DMS 273 (cell line): ENCODE measurements around the gene RPRD1B.

ENCODE experiments used
- DNase-seq: peaks from one replicate; lab custom pipeline; 2025; ENCODE audit not compliant: unreplicated experiment; lab: John Stamatoyannopoulos, UW

The RPRD1B gene

DNA sequence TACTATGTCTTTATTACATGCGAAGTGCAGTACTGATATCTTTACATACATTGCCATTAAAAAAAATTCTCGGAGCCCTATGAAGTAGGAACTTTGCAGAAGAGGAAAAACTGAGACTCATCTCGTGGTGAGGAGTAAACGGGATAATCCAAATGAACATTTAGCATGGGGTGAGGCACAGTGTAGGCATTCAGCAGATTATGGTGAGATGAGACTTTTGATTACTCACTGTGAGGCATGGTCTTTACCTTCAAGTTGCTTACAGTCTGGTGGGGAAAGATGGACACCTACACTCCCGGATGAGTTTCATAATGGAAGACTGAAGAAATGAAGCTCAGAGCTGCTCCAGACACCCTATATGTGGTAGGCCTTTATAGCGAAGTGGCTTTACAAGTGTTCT, 1.4 kb downstream of the RPRD1B start:
- DNase-seq, result no peak

DNA sequence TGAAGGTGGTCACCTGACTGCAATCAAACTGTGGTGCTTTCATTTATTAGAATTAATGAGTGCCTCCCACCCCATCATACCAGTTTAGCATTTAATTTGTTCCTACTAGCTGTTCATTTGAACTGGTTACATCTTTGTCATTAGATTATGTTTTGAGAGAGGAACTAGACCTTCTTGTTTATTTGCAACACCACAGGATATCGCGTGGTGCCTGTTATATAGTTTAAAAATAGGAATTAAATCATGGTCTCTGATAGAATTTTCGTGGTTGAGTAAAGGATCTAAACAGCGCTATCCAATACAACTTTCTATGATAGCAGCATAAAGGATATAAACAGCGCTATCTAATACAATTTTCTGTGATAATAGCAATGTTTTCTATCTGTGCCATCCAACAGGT, 2.8 kb downstream of the RPRD1B start:
- DNase-seq, result no peak

DNA sequence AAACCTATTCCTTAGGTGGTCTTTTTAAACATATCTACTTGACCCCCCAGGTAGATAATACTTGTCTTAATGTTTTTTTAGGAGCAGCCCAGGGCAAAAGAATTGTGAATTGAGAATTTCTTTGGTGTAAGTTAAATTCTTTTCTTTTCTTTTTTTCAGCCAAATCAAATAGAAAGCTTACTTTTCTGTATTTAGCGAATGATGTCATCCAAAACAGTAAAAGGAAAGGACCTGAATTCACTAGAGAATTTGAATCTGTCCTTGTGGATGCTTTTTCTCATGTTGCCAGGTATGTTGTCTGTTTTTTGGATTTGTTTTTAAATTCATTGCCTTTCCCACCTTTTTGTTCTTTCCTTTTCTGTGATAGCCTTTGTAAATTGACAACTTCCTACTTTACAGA, 6.7 kb downstream of the RPRD1B start:
- no peak for DNase-seq

DNA sequence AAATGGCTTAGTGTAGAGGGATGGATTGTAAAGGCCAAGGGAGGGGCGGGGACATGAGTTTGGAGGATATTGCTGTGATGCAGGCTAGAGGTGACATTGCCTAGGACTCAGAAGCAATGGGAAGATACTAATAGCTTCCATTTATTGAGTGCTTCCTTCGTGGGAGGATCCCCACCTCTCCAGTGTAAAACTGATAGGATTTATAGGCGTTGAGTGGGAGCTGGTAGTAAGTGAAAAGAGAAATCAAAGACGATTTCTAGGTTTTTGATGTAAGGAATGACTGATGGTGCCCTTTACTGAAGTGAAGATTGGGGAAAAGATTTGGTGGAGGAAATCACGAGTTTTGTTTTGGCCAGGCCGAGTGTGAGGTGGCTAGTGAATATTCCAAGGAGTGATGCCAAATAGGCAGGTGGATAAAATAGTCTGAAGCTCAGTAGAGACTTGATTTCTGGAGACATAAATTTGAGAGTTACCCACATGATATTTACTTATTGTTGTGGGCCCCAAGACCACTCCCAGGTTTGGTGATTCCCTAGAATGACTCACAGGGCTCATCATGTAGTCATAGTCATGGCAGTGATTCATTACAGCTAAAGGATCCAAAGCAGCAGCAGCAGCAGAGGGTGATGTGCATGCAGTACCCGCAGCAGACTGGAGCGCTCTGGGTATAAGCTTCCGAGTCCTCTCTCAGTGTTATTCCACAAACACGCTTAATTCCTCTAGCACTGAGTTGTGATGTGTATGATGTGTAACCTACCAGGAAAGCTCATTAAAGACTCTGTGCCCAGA, 10.2 kb downstream of the RPRD1B start:
- DNase-seq, result no peak

DNA sequence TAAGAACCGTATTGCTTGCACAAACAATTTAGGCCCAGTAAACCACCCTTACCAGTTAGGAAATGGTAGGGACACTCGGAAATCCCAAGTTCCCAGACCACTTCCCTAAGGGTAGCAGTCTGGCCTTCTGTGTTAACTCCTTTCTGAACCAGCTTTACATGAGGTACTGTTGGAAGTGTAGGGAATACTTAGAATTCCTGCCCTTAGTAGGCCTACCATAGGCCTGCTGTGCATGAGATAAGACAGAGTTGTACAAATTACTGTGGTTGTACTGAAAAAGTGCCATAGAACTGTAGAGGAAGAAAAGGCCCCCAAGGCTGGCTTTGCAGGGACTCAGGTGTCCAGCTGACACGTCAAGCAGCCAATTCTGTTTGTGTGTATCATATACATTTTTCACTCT, 11.1 kb downstream of the RPRD1B start:
- no peak for DNase-seq

DNA sequence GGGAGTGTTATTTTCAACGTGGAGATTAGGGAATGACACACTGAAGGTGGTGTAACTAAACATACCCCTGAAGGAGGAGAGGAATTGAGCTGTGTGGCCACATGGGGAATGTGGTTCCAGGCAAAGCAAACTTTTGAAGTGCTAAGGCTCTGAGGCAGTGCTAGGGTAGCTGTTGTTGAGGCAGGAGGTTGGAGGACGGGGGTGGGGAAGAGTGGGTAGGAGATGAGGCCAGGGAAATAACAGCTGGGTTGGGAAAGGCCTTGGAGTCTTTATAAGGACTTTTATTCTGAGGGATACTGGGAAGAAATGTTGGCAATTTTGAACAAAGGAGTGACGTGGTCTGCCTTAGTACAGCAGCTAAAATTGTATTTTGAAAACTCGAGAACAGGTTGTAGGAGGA, 13.0 kb downstream of the RPRD1B start:
- DNase-seq, result no peak

DNA sequence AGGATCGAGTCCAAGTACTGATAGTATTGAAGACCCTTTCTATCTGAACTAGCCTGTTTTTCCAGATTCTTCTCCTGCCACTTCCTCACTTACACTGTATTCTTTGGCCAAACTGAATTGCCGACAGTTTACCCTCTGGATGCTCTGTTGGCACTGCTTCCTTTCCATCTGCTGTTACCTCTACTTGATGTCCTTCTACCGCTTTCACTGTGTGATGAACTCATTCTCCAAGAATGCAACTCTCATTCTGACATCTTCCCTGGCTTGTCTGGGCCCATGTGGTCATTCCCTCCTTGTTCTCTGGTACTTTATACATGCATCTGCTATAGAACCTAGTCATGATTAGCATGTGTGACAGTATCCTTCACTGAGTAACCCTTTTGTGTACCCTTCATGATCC, 16.3 kb downstream of the RPRD1B start:
- peak; percentile 13 for DNase-seq

DNA sequence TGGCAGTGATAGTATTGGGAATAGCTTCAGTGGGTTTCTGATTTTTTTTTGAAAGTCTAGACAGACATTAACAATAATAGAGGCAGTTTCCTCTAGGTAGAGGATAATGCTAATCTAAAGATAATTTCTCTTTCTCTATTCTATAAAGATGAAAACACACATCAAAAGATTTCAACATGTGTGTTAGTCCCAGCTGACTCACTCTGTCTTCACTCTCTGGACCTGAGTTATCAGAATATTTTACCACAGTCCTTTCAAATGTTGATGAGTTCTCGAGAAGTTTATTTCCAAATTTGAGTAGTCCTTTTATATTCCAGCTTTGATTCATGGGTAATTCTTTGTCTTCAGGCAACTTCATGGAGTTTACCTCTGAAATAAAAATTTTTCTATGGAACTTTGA, 17.1 kb downstream of the RPRD1B start:
- DNase-seq, result no peak

DNA sequence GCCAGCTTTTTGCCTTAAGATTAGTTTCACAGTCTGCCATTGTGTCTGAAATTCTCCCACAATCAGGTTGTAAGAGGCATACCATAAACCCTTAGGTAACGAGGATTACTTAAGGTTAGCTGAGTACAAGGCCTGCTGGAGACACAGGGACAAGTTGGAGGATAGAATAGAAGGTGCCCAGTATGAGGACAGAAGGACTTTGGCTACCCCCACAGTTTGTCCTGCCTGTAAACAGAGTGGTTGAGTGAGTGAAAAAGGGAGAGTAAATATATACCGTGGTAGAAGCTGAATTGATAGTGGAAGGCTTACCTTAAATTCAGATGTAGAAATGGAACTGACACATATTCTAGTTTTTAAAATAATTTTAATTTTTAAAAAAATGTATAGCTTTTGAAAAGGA, 19.3 kb downstream of the RPRD1B start:
- no peak for DNase-seq

DNA sequence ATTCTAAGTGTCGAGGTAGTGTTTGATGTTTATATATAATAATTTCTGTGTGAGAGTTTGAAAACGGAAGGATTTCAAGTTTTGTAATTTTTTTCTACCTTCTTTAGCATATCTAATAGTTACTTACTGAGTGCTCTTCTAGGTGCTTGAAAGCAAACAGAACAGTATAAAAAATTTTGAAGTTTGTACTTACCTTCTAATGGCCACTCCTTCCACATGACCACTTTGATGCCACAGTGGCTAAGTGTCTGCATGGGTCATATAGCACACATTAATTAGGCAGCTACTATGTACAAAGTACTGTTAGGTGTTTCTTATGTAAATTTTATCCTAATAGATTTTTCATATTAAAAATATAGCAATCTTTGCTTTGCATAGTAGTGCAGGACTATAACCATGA, 21.1 kb downstream of the RPRD1B start:
- DNase-seq, result no peak

DNA sequence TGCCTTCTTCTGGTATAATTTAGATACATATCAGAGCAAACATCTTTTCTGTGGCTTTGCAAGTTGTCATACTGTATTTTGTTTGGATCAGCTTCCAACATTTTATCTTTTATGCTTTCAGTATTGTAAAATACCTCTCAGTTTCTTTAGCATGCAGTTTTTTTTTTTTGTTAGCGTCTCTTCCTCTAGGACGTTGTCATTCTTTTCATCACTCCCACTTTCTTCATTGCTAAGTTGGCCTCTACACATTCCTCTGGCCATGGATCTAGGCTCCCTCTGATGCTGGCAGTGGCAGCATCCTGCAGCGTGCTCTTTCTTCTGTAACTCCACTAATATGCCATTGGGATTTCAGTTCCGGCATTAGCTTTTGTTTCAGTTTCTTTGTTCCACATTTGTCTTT, 21.7 kb downstream of the RPRD1B start:
- no peak for DNase-seq

DNA sequence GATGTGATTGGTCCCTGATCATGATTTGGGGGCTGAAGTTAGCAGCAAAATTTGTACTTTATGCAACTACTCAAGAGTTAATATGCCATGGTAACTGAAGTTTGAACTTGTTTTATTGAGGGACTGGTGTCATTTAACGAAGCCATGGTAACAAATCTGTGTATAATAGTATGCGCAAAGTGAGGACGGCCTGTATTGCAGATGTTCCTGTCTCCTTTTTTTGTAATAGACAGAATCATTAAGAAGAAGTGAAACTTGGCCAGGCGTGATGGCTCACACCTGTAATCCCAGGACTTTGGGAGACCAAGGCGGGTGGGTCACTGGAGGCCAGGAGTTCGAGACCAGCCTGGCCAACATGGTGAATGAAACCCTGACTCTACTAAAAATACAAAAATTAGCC, 22.3 kb downstream of the RPRD1B start:
- no peak for DNase-seq

DNA sequence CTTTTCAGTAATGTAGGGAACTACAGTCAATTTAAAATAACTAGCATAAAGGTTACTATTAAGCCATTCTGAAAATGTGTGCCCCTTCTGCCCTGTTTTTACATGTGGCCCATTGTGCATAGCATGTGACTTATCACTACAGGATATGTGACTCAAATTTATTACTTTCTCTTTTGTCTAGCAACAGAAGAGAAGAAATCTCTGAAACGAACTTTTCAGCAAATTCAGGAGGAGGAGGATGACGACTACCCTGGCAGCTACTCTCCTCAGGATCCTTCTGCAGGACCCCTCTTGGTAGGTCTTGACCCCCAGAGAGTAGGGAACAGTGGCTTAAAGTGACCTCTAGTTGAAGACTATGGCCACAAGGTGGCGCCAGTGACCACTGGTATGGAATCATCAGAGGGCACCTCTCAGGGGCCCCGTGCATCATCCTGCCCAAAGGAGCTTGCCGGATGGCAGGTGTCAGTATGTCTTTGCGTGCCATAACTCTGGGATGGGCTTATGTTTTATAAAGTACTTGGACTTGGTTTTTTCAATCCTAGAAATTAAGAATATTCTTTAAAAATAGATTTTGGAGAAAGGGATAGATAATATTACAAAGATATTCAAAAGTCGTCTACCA, 23.9 kb downstream of the RPRD1B start:
- peak; percentile 92 for DNase-seq

DNA sequence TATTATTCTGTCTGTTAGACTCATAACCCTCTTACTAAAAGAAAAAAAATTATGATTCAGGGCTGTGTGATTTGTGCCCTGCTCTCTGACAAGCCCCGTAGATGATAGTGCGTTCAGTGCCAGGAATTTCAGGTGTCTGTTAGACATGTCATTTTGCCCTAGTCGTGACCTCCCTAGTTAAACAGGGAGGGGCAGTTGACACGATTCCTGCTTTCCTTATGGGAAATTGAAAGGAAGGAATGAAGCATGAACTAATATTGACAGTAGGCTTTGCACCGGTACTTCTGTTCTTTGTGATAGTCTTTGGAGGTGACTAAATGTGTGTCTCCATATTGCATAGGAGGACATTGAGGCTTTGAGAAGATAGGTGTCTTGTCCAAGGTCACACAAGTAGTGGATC, 26.3 kb downstream of the RPRD1B start:
- no peak for DNase-seq

DNA sequence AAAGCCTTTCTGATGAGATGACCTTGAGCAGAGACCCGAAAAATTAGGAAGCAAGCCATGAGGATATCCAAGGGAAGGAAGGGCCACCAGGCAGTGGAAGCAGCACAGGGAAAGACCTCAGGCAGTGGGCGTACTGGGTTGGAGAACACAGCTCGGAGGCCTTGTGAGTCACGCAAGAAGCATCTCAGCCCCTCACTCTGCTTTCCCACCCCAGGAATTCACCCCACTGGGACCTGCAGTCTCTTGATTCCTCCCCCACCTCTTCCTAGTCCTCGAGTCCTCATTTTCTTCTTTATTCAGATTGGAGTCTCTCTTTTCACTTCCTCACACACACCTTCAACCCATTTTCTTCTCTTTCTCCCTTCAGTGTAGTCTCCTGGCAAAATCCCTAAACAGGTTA, 27.0 kb downstream of the RPRD1B start:
- no peak for DNase-seq

DNA sequence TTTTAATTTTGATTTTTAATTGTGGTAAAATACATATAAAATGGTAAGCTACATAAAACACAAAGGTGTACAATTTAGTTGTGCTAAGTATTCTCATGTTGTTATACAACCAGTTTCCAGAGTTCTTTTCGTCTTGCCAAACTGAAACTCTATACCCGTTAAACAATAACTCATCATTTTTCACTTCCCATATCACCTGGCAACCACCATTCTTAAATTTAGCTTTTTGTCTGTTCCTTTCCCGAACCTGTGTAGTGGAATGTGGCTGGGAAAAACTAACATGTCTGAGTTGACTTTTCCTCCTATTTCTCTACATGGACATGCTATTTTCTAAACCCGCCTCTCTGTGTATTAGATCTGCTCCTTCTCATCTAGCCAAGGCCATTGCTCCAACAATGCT, 27.6 kb downstream of the RPRD1B start:
- DNase-seq, result no peak

DNA sequence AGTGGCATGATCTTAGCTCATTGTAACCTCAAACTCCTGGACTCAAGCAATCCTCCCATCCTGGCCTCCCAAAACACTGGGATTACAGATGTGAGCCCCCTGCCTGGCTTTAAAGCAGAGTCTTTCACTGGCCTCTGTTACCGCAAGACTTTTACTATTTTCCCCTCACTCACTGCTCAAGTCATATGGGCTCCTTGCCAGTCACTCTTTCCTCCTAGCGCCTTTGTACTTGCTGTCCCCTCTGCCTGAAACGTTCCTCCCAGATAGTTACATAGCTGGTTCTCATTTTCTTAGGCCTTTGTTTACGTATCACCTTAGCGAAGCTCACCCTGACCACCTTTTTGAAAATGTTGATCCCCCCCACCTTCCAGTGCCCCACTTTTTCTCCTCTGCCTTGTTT, 29.3 kb downstream of the RPRD1B start:
- DNase-seq, result no peak

DNA sequence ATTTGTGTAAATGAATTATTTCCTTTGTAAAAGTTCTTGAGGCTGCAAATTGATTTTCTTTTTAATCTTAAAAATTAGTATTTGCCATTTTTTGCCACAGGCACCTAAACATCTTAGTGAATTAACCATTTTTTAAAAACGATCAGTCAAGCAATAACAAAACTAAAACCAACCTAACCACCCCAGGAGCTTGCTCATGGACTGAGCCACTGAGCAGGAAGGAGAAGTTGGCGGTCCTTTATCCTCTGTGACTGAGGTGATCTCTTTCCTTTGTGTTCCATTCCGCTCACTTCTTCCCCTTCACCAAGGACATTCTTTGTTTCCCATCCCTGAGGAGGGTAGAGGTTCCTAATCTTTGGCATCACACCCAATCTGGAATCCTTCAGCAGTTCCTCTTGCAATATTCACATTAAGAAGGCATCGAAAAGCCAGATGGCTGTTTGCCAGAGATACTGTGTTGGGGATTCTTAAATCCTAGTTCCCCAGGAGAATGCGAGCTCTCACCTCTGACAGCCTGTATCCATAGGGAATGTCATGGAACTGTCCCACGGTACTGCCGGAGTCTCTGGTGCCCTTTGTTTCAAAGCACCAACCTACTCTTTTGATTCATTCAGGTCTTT, 30.5 kb downstream of the RPRD1B start:
- DNase-seq, result no peak

DNA sequence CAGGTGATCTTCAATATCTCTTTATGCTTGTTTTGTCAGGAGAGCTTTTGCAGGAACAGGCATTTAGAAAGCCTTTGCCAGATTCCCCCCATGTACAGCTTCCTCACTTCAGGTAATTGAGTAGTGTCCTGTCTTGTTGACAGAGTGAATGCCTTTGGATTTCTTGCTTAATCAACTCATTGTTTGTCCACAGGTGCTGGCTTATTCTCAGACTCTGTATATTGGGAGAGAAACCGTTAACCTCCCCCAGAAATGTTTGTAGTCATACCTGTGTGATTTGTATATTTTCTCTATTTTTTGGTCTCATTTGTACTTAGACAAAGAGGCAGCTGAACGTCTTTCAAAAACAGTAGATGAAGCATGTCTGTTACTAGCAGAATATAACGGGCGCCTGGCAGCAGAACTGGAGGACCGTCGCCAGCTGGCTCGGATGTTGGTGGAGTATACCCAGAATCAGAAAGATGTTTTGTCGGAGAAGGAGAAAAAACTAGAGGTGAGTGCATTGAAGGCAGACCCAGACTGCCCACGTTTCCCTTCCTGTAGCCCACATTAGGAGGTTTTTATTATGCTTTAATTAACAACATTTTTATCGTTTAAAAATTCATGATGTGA, 32.3 kb downstream of the RPRD1B start:
- DNase-seq, result no peak

DNA sequence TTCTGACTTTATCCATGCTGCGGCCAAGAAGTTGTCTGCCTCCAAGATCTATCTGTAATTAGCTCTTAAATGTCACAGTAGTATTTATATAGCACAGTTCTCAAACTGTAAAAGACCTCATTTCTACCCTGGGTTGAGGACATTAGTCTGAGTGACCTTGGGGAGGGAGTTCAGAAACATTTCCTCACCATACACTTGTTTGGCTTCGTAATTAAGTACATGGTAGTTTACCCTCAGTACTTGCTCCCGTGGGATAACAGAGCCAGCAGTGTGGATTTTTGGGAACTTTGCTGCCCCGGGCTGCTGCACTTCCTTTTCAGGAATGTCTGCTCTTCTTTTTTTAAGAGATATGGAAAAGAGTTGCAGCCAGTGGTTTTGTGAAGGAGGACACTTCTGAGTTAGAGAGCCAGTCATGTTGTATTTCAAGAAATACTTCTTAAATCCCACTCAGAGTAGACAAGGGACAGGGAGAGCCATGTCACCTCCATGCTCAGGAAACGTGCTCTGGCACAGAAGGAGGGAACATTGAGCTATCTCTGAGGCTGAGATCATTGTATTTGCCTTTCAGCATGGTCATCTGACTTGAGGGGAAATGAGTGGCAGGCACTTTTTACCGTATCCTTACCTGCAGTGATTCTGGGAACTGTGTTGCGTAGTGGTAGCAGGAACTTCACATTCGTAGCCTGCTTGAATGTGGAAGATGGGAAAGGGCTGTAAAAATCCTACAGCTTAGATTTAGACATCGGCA, 33.6 kb downstream of the RPRD1B start:
- peak; percentile 47 for DNase-seq

DNA sequence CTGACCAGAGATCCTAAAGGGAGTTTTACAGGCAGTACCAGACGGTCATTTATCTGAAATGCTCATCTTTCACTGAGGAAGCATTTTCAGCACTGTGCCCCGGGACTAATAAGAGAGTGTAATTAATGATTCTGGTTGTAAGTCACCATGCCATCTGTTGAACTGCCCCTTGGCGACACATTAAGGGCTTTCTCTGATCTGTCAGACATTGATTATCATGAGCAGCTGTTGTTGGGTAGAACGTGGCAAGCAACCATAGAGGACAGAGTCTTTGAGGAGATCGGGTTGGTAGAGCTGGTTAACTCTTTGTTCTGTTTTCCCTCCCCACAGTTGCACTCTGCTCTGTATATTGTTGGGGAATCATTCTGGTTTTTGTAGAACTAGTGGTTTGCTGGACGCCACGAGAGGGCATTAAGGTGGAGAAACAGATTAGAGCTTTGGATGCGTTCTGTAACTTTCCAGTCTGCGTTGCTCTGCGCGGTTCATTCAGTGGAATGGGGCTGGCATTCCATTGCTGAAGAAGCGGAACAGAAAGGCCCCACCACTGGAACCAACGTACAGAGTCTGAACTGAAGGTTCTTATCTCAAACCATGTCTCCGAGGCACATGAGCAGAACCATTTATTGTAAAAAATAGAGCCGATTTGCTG, 34.3 kb downstream of the RPRD1B start:
- peak; percentile 61 for DNase-seq
